Fibroblast of mammary gland (primary cell): ENCODE measurements around the gene ARMC5.
"Not testable (repeated sequence)": the region's sequence is repeated elsewhere in the genome, so short reads cannot be mapped to it uniquely, and the experiment has no call there.

ENCODE experiments used
- DNase-seq: peaks from one replicate; pipeline ENCODE4 v3.0.0-alpha.2; 2010; ENCODE audit warnings: low read depth
- H3K4me3 ChIP-seq: 2 replicates; pipeline ENCODE4 v1.5.1; 2011; ENCODE audit warnings: low read depth, mild to moderate bottlenecking, low read length, moderate library complexity; ENCODE audit not compliant: control insufficient read depth
- CTCF ChIP-seq: conservative IDR thresholded peaks from 2 replicates; pipeline ENCODE4 v1.5.1; 2011; ENCODE audit warnings: low read depth, low read length, inconsistent platforms; ENCODE audit not compliant: control insufficient read depth, insufficient read depth

Gene ARMC5

GRCh38 chr16:31440516-31441184 lies 18.7 kb upstream of the ARMC5 start:
- no peak for DNase-seq
- H3K4me3 ChIP-seq = no peak overlapping the region
- no peak for TF ChIP-seq CTCF

GRCh38 chr16:31441956-31442355 lies 17.3 kb upstream of the ARMC5 start:
- TF ChIP-seq CTCF = no peak
- peak overlapping the region; percentile 68 for H3K4me3 ChIP-seq
- DNase-seq = no peak

GRCh38 chr16:31445931-31446330 lies 13.4 kb upstream of the ARMC5 start:
- DNase-seq = not testable (repeated sequence)

GRCh38 chr16:31451201-31451600 lies 8.1 kb upstream of the ARMC5 start:
- no peak for TF ChIP-seq CTCF
- no peak for DNase-seq
- H3K4me3 ChIP-seq = no peak overlapping the region

More at GRCh38 chr16:31445931-31446330, 13.4 kb upstream of the ARMC5 start:
- H3K4me3 ChIP-seq = not testable (repeated sequence)

- H3K4me3 ChIP-seq = no peak overlapping the region
- peak; percentile 73 for TF ChIP-seq CTCF
- DNase-seq = peak; percentile 74
Measured at GRCh38 chr16:31451681-31452351, 7.5 kb upstream of the ARMC5 start.

- no peak overlapping the region for H3K4me3 ChIP-seq
- DNase-seq = peak; percentile 95
- no peak for TF ChIP-seq CTCF
Measured at GRCh38 chr16:31452631-31453106, 6.6 kb upstream of the ARMC5 start.
